ENCODE measurements around the gene PKHD1.

The PKHD1 gene

DNA sequence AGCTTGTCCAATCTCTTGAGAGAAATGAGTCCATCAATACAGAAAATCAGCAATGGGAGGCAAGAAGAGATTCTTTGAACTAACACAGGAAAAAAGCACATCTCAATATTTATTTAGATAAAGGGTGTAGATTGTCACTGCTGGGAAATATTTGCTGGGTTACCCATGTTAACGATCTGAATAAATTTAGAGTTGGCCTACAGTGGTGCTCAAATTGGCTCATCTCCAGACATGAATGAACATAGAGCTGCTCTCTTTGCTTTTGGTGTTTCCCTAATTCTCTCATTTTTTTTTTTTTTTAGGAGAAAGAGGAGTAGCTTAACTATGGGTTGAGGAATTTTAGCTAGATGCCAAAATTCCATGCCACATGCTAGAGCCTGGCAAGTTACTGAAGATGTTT, 471.2 kb downstream of the PKHD1 start:
- no peak for DNase-seq (ENCODE audit: low read depth in 1 of 2, low spot score in 1 of 2)
- TF ChIP-seq GABPA (IDR thresholded peaks at IDR 0.05; ENCODE audit: low read depth) (no peak), SPI1 (IDR thresholded peaks at IDR 0.05; ENCODE audit: borderline replicate concordance, low read depth) (no peak), POLR2AphosphoS5 (IDR thresholded peaks at IDR 0.05; ENCODE audit: low read depth) (no peak)
- TF ChIP-seq, protein P1, sequence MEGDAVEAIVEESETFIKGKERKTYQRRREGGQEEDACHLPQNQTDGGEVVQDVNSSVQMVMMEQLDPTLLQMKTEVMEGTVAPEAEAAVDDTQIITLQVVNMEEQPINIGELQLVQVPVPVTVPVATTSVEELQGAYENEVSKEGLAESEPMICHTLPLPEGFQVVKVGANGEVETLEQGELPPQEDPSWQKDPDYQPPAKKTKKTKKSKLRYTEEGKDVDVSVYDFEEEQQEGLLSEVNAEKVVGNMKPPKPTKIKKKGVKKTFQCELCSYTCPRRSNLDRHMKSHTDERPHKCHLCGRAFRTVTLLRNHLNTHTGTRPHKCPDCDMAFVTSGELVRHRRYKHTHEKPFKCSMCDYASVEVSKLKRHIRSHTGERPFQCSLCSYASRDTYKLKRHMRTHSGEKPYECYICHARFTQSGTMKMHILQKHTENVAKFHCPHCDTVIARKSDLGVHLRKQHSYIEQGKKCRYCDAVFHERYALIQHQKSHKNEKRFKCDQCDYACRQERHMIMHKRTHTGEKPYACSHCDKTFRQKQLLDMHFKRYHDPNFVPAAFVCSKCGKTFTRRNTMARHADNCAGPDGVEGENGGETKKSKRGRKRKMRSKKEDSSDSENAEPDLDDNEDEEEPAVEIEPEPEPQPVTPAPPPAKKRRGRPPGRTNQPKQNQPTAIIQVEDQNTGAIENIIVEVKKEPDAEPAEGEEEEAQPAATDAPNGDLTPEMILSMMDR (IDR thresholded peaks at IDR 0.05; ENCODE audit: insufficient read depth, low read length) = no peak
- TF ChIP-seq, protein P2, sequence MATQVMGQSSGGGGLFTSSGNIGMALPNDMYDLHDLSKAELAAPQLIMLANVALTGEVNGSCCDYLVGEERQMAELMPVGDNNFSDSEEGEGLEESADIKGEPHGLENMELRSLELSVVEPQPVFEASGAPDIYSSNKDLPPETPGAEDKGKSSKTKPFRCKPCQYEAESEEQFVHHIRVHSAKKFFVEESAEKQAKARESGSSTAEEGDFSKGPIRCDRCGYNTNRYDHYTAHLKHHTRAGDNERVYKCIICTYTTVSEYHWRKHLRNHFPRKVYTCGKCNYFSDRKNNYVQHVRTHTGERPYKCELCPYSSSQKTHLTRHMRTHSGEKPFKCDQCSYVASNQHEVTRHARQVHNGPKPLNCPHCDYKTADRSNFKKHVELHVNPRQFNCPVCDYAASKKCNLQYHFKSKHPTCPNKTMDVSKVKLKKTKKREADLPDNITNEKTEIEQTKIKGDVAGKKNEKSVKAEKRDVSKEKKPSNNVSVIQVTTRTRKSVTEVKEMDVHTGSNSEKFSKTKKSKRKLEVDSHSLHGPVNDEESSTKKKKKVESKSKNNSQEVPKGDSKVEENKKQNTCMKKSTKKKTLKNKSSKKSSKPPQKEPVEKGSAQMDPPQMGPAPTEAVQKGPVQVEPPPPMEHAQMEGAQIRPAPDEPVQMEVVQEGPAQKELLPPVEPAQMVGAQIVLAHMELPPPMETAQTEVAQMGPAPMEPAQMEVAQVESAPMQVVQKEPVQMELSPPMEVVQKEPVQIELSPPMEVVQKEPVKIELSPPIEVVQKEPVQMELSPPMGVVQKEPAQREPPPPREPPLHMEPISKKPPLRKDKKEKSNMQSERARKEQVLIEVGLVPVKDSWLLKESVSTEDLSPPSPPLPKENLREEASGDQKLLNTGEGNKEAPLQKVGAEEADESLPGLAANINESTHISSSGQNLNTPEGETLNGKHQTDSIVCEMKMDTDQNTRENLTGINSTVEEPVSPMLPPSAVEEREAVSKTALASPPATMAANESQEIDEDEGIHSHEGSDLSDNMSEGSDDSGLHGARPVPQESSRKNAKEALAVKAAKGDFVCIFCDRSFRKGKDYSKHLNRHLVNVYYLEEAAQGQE (IDR thresholded peaks at IDR 0.05; ENCODE audit: insufficient replicate concordance, low read depth) = no peak
- H3K27me3 ChIP-seq (ENCODE audit: insufficient read depth, poor library complexity, severe bottlenecking) = no peaks in the 10 kb centered on the region
- no peak overlapping the region for H3K27ac ChIP-seq (replicated peaks)
- no peak overlapping the region for H3K4me3 ChIP-seq (replicated peaks; ENCODE audit: insufficient read depth, low read length)

DNA sequence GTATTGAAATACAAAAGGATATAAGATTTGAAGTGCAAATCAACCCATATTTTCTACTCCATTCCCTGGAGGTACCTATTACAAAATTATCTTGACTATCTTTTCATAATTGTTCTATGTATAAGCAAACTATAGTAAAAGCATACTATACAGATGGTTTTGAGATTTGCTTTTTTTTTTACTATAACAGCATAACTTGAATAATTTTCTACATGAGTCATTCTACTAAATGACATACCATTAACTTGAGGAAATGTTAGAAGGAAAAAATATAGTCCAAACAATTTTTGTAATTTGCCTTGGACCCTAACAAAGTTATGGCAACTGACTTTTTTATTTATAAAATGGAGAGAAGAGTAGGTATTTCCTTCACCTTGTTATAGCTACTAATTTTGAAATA, 472.7 kb downstream of the PKHD1 start:
- H3K27ac ChIP-seq (replicated peaks) = no peak overlapping the region
- no peak for DNase-seq (ENCODE audit: low read depth in 1 of 2, low spot score in 1 of 2)
- no peak for TF ChIP-seq GABPA (IDR thresholded peaks at IDR 0.05; ENCODE audit: low read depth)
- H3K27me3 ChIP-seq (ENCODE audit: insufficient read depth, poor library complexity, severe bottlenecking) = no peaks in the 10 kb centered on the region
- no peak overlapping the region for H3K4me3 ChIP-seq (replicated peaks; ENCODE audit: insufficient read depth, low read length)

DNA sequence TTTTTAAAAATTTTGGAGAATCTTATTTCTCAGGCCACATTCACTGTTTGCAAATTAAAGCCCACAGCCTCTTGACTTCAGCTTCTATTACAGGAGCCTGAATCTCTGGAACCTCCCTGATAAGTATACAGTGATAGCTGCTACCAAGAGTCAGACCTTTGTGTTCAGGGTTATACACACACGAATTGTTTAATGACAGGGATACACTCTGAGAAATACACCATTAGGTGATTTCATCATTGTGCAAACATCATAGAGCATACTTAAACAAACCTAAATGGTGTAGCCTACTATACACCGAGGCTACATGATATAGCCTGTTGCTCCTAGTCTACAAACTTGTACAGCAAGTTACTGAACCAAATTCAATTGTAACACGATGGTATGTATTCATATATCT, 473.9 kb downstream of the PKHD1 start:
- Histone ChIP-seq H3K27ac (replicated peaks) (no peak overlapping the region), H3K27me3 (ENCODE audit: insufficient read depth, poor library complexity, severe bottlenecking) (no peaks in the 10 kb centered on the region), H3K4me3 (replicated peaks; ENCODE audit: insufficient read depth, low read length) (no peak overlapping the region)
- TF ChIP-seq, protein P2 (IDR thresholded peaks at IDR 0.05; ENCODE audit: insufficient replicate concordance, low read depth) = no peak
- TF ChIP-seq, protein P1 (IDR thresholded peaks at IDR 0.05; ENCODE audit: insufficient read depth, low read length) = no peak
- no peak for TF ChIP-seq SPI1 (IDR thresholded peaks at IDR 0.05; ENCODE audit: borderline replicate concordance, low read depth)
- no peak for TF ChIP-seq POLR2AphosphoS5 (IDR thresholded peaks at IDR 0.05; ENCODE audit: low read depth)
- no peak for TF ChIP-seq GABPA (IDR thresholded peaks at IDR 0.05; ENCODE audit: low read depth)
- no peak for DNase-seq (ENCODE audit: low read depth in 1 of 2, low spot score in 1 of 2)

DNA sequence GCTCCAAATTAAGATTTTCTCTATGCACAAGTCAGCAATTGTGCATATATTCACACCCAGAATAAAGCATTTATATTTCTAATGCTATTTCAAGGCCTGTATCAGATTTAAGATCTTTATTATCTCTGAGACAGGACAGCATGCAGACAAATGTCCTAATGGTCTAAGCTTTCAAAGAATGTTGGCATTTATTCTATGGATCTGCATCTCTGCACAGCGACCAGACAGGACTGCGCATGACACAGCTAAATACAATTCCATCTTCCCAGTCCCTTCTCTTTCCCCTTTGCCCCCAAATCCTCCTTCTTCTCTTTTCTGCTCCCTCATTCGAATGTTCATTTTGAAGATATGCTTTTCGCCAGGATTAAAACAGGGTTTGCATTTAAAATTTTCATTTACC, 478.5 kb downstream of the PKHD1 start:
- Histone ChIP-seq H3K27ac (replicated peaks) (no peak overlapping the region), H3K27me3 (ENCODE audit: insufficient read depth, poor library complexity, severe bottlenecking) (no peaks in the 10 kb centered on the region)
- no peak for TF ChIP-seq POLR2AphosphoS5 (IDR thresholded peaks at IDR 0.05; ENCODE audit: low read depth)
- TF ChIP-seq, protein P2 (IDR thresholded peaks at IDR 0.05; ENCODE audit: insufficient replicate concordance, low read depth) = no peak
- TF ChIP-seq, protein P1 (IDR thresholded peaks at IDR 0.05; ENCODE audit: insufficient read depth, low read length) = no peak
- TF ChIP-seq SPI1 (IDR thresholded peaks at IDR 0.05; ENCODE audit: borderline replicate concordance, low read depth) = no peak
- no peak for TF ChIP-seq GABPA (IDR thresholded peaks at IDR 0.05; ENCODE audit: low read depth)

More for the DNA sequence above, 478.5 kb downstream of the PKHD1 start:
- no peak for DNase-seq (ENCODE audit: low read depth in 1 of 2, low spot score in 1 of 2)
- H3K4me3 ChIP-seq (replicated peaks; ENCODE audit: insufficient read depth, low read length) = no peak overlapping the region

Measured in HL-60 (cell line).